ENCODE results near the gene ADAT2.

The ADAT2 gene

DNA sequence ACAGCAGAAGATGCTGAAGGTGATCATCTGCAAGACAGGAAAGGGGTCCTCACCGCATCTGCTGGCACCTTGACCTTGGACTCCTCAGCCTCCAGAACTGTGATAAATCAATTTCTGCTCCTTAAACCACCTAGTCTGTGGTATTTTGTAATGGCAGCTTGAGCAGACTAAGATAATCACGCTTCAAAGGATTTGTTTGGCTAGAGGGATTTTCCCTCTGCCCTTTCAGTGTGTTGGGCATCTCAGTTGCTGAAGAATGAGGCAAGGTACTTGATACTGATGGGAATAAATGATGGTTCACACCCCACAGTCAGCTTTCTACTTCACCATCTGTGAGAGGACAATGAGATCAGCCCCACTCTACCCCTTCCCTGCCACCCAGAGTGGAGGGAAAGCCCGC is 60.2 kb downstream of the ADAT2 start:
- TF ChIP-seq ZNF70 (CRISPR knock-in tag; IDR thresholded peaks at IDR 0.05): no peak
- TF ChIP-seq ESRRG (CRISPR knock-in tag; IDR thresholded peaks at IDR 0.05): no peak
- ATAC-seq: no peak

DNA sequence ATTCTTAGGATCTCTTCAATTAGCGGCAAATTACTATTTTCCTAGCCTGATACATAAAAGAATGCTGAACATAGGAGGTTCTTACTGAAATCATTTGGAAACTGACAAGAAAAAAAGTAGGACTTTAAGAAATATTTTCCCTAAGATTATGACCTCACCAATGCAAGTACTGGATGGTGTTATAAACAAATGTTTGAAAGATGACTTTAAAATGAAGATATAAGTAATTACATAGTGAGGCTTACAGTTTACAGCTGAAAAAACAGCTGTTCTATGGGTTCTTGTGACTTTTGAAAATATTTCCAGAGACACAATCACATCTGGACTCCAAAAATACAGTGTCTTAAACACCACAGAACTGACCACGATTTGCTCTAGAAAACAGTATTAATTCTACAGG is 64.9 kb downstream of the ADAT2 start:
- no peak for ATAC-seq
- TF ChIP-seq ZFP3 (CRISPR knock-in tag; IDR thresholded peaks at IDR 0.05): no peak
- TF ChIP-seq ZNF70 (CRISPR knock-in tag; IDR thresholded peaks at IDR 0.05): no peak
- TF ChIP-seq, protein P1, sequence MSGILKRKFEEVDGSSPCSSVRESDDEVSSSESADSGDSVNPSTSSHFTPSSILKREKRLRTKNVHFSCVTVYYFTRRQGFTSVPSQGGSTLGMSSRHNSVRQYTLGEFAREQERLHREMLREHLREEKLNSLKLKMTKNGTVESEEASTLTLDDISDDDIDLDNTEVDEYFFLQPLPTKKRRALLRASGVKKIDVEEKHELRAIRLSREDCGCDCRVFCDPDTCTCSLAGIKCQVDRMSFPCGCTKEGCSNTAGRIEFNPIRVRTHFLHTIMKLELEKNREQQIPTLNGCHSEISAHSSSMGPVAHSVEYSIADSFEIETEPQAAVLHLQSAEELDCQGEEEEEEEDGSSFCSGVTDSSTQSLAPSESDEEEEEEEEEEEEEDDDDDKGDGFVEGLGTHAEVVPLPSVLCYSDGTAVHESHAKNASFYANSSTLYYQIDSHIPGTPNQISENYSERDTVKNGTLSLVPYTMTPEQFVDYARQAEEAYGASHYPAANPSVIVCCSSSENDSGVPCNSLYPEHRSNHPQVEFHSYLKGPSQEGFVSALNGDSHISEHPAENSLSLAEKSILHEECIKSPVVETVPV (CRISPR knock-in tag; IDR thresholded peaks at IDR 0.05): no peak
- no peak for TF ChIP-seq OSR1 (CRISPR knock-in tag; IDR thresholded peaks at IDR 0.05)
- TF ChIP-seq ZNF8 (CRISPR knock-in tag; IDR thresholded peaks at IDR 0.05): no peak

DNA sequence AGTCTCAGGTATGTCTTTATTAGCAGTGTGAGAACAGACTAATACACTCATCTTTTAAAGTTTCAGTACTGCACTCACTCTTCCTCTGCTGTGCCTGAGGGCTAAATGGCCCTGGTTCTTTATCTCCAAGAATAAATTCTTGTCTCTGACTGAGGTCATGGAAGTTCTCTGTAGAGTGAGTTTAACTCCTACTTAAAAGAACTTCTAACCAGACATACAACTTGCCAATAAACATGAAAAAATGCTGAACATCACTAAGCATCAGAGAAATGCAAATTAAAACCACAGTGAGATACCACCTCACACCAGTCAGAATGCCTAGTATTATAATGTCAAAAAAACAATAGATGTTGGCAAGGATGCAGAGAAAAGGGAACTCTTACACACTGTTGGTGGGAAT is 73.6 kb downstream of the ADAT2 start:
- ATAC-seq: no peak
- TF ChIP-seq, protein P2, sequence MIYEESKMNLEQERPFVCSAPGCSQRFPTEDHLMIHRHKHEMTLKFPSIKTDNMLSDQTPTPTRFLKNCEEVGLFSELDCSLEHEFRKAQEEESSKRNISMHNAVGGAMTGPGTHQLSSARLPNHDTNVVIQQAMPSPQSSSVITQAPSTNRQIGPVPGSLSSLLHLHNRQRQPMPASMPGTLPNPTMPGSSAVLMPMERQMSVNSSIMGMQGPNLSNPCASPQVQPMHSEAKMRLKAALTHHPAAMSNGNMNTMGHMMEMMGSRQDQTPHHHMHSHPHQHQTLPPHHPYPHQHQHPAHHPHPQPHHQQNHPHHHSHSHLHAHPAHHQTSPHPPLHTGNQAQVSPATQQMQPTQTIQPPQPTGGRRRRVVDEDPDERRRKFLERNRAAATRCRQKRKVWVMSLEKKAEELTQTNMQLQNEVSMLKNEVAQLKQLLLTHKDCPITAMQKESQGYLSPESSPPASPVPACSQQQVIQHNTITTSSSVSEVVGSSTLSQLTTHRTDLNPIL (CRISPR knock-in tag; IDR thresholded peaks at IDR 0.05; ENCODE audit: low read depth): no peak
- no peak for TF ChIP-seq ZNF8 (CRISPR knock-in tag; IDR thresholded peaks at IDR 0.05)
- no peak for TF ChIP-seq SNAI2 (CRISPR knock-in tag; IDR thresholded peaks at IDR 0.05)
- TF ChIP-seq PPARA (CRISPR knock-in tag; IDR thresholded peaks at IDR 0.05; ENCODE audit: borderline replicate concordance): no peak
- TF ChIP-seq TOX (CRISPR knock-in tag; IDR thresholded peaks at IDR 0.05; ENCODE audit: borderline replicate concordance): no peak
- no peak for TF ChIP-seq TCF4 (CRISPR knock-in tag; IDR thresholded peaks at IDR 0.05; ENCODE audit: borderline replicate concordance)
- TF ChIP-seq ZNF565 (CRISPR knock-in tag; conservative IDR thresholded peaks at IDR 0.05; ENCODE audit: low read depth): no peak
- no peak for TF ChIP-seq OSR1 (CRISPR knock-in tag; IDR thresholded peaks at IDR 0.05)
- TF ChIP-seq ZFP30 (CRISPR knock-in tag; IDR thresholded peaks at IDR 0.05): no peak
- TF ChIP-seq RARB (CRISPR knock-in tag; IDR thresholded peaks at IDR 0.05): no peak

DNA sequence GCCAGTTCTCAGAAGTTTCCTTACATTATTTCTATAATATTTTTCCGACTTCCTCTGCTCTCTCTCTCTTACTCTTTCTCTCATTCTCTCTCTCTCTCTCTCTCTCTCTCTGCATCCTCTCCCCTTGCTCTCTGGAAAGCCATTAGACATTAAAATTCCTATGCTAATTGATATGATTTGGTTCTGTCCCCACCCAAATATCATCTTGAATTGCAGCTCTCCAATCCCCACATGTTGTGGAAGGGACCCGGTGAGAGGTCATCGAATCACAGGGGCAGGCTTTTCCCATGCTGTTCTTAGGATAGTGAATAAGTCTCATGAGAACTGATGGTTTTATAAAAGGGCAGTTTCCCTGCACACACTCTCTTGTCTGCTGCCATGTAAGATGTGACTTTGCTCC is 74.1 kb downstream of the ADAT2 start:
- TF ChIP-seq ARNTL (CRISPR knock-in tag; IDR thresholded peaks at IDR 0.05; ENCODE audit: borderline replicate concordance, low read depth) (no peak), ZNF8 (CRISPR knock-in tag; IDR thresholded peaks at IDR 0.05) (no peak), TOX (CRISPR knock-in tag; IDR thresholded peaks at IDR 0.05; ENCODE audit: borderline replicate concordance) (no peak)
- ATAC-seq: no peak

DNA sequence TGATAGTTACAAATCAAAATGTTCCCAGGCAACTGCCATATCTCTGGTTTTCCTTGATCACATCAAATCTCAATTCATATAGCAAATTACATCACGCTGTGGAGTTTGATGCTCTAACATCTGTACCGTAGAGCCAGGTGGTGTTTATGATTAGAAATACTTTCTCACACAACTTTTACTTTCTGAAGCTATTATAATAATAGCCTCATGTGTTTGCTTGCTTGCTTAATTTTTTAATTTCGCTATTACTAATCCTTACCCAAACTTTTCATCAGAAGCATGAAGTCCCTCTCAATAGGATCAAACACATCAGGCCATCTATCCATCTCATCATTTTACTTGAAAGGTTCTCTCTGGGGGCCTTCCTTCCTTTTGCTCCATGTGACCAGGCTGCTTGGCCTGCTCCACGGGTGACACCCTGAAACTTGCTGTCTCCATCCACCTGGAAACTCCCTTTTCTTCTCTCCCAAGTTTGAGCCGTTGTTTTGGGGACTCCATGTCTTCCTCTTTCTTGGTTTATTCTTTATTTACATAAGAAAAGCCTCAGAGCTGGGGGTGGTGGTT is 75.4 kb downstream of the ADAT2 start:
- TF ChIP-seq ESRRG (CRISPR knock-in tag; IDR thresholded peaks at IDR 0.05): no peak
- TF ChIP-seq ZNF70 (CRISPR knock-in tag; IDR thresholded peaks at IDR 0.05): no peak
- no peak for TF ChIP-seq ZNF565 (CRISPR knock-in tag; conservative IDR thresholded peaks at IDR 0.05; ENCODE audit: low read depth)
- no peak for TF ChIP-seq SNAI2 (CRISPR knock-in tag; IDR thresholded peaks at IDR 0.05)
- TF ChIP-seq TOX (CRISPR knock-in tag; IDR thresholded peaks at IDR 0.05; ENCODE audit: borderline replicate concordance): no peak
- TF ChIP-seq, protein P3, sequence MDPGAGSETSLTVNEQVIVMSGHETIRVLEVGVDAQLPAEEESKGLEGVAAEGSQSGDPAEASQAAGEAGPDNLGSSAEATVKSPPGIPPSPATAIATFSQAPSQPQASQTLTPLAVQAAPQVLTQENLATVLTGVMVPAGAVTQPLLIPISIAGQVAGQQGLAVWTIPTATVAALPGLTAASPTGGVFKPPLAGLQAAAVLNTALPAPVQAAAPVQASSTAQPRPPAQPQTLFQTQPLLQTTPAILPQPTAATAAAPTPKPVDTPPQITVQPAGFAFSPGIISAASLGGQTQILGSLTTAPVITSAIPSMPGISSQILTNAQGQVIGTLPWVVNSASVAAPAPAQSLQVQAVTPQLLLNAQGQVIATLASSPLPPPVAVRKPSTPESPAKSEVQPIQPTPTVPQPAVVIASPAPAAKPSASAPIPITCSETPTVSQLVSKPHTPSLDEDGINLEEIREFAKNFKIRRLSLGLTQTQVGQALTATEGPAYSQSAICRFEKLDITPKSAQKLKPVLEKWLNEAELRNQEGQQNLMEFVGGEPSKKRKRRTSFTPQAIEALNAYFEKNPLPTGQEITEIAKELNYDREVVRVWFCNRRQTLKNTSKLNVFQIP (CRISPR knock-in tag; IDR thresholded peaks at IDR 0.05; ENCODE audit: borderline replicate concordance, low read depth): no peak
- TF ChIP-seq PPARA (CRISPR knock-in tag; IDR thresholded peaks at IDR 0.05; ENCODE audit: borderline replicate concordance): no peak
- ATAC-seq: no peak

DNA sequence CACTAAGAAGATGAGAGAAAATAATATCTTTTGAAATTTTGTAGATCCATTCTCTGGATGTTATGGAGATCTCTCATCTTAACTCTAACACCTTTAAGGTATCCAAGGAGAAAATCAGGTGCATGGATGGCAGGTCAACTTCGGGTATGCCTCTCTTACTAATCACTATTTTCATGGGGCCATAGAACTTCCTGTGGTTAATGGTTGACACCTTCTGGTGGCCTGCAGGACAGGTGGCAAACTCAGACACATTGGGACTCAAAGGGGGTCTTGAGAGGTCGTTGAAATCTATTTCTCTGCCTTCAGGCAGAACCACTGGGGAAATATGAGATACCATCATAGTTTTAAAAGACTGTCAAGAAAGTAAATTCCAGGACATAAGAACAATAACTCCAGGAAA is 76.5 kb downstream of the ADAT2 start:
- TF ChIP-seq, protein P3 (CRISPR knock-in tag; IDR thresholded peaks at IDR 0.05; ENCODE audit: borderline replicate concordance, low read depth): no peak
- no peak for TF ChIP-seq ZNF70 (CRISPR knock-in tag; IDR thresholded peaks at IDR 0.05)
- no peak for TF ChIP-seq ZFP3 (CRISPR knock-in tag; IDR thresholded peaks at IDR 0.05)
- TF ChIP-seq SNAI2 (CRISPR knock-in tag; IDR thresholded peaks at IDR 0.05): no peak
- TF ChIP-seq OSR1 (CRISPR knock-in tag; IDR thresholded peaks at IDR 0.05): no peak
- TF ChIP-seq, protein P1 (CRISPR knock-in tag; IDR thresholded peaks at IDR 0.05): no peak
- no peak for TF ChIP-seq GLIS3 (CRISPR knock-in tag; IDR thresholded peaks at IDR 0.05)
- no peak for TF ChIP-seq ZNF565 (CRISPR knock-in tag; conservative IDR thresholded peaks at IDR 0.05; ENCODE audit: low read depth)
- TF ChIP-seq ISL1 (CRISPR knock-in tag; IDR thresholded peaks at IDR 0.05): no peak
- no peak for TF ChIP-seq RARB (CRISPR knock-in tag; IDR thresholded peaks at IDR 0.05)
- no peak for ATAC-seq
